Ectodermal cell (in vitro differentiated cells): ENCODE measurements around the gene UNC5B.

Experiments used
- H3K27ac ChIP-seq: 2 replicates; pipeline ENCODE4 v1.7.0; 2013; ENCODE audit warnings: mild to moderate bottlenecking, low read depth, low read length; ENCODE audit not compliant: insufficient read depth, poor library complexity, severe bottlenecking
- H3K27me3 ChIP-seq: 2 replicates; pipeline ENCODE4 v1.7.0; 2013; ENCODE audit warnings: mild to moderate bottlenecking, low read length; ENCODE audit not compliant: insufficient read depth, control insufficient read depth, poor library complexity, severe bottlenecking
- H3K36me3 ChIP-seq: one replicate; pipeline ENCODE4 v1.7.0; 2013; ENCODE audit warnings: low read length; ENCODE audit not compliant: control insufficient read depth, insufficient read depth
- H3K4me1 ChIP-seq: one replicate; pipeline ENCODE4 v1.7.0; 2013; ENCODE audit warnings: low read length; ENCODE audit not compliant: control insufficient read depth, insufficient read depth
- H3K4me3 ChIP-seq: 2 replicates; pipeline ENCODE4 v1.7.0; 2013; ENCODE audit warnings: low read depth, low read length, control low read depth; ENCODE audit not compliant: insufficient read depth
- H3K9me3 ChIP-seq: 2 replicates; pipeline ENCODE4 v1.7.0; 2013; ENCODE audit warnings: mild to moderate bottlenecking, low read length, moderate library complexity; ENCODE audit not compliant: control insufficient read depth
- whole genome bisulfite sequencing, 2 experiments: methylation state at CpG; one replicate each; pipeline ENCODE4 v1.1.7; 2013; ENCODE audit warnings: missing lambda C conversion rate in 2 of 2; 5-methylcytosine and 5-hydroxymethylcytosine counted together

The UNC5B gene

GRCh38 chr10:71316786-71317160 lies 104.4 kb downstream of the UNC5B start:
- 82 to 87% methylated on average over 6 of the region's 6 CpGs for WGBS, 2 experiments
- Histone ChIP-seq H3K9me3 (no peaks in the 10 kb centered on the region), H3K27me3 (peaks cover 4% of the 10 kb centered on the region), H3K4me1 (peaks cover 8% of the 10 kb centered on the region), H3K4me3 (no peak overlapping the region), H3K27ac (no peak overlapping the region), H3K36me3 (no peaks in the 10 kb centered on the region)

- H3K4me3 ChIP-seq = no peak overlapping the region
- H3K9me3 ChIP-seq = no peaks in the 10 kb centered on the region
- no peaks in the 10 kb centered on the region for H3K36me3 ChIP-seq
- H3K27ac ChIP-seq = no peak overlapping the region
- peaks cover 4% of the 10 kb centered on the region for H3K27me3 ChIP-seq
- H3K4me1 ChIP-seq = peaks cover 8% of the 10 kb centered on the region
- WGBS, 2 experiments = 72 to 76% methylated on average over 6 of the region's 6 CpGs
Observed at GRCh38 chr10:71317739-71318138, 105.4 kb downstream of the UNC5B start.

DNA sequence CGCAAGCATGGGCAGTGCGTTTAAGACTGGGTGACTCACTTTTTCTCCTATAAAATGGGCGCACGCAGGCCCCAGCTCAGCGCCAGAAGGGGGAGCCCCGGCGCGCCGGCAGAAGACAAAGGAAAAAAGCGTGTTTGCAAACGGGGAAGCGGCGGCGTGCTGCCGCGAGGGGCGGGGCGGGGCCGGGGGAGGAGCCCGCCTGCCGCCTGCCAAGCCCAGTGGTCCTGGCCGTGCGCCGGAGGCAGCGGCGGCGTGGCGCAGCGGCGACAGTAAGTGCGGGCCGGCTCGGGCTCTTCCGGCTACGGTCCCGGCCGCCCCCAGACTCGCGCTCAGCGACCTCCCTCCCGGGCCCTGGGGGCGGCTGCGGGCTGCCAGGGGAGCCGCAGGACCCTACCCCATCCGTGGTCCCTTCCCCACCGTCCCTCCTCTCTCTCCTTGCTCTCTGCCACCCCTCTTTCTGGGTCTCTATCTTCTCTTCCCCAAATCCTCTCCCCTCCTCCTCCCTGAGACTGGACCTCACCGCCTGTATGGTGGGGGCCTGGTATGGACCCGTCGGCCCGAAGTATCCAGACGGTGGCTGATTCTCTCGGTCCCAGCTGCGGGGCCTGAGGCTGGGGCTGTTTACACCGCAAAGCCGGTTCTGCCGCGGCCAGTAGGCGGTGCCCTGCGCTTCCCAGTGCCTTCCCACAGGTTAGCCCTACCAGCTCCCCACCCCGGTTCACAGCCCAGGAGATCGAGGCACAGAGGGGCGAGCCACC lies 106.9 kb downstream of the UNC5B start, which contains the start of gene SLC29A3:
Gene SLC29A3, plus strand, starts transcription at position 218 of the 758 bp plus-strand sequence. Its CDS starts 51 bp downstream, at position 269.
- Histone ChIP-seq H3K36me3 (peaks cover 9% of the 10 kb centered on the region), H3K4me3 (peak within 1 kb of the TSS; percentile 72), H3K4me1 (peaks cover 8% of the 10 kb centered on the region), H3K9me3 (no peaks in the 10 kb centered on the region), H3K27me3 (no peaks in the 10 kb centered on the region), H3K27ac (peak within 1 kb of the TSS; percentile 60)
- 1% methylated on average over 62 of the region's 62 CpGs for WGBS, 2 experiments

DNA sequence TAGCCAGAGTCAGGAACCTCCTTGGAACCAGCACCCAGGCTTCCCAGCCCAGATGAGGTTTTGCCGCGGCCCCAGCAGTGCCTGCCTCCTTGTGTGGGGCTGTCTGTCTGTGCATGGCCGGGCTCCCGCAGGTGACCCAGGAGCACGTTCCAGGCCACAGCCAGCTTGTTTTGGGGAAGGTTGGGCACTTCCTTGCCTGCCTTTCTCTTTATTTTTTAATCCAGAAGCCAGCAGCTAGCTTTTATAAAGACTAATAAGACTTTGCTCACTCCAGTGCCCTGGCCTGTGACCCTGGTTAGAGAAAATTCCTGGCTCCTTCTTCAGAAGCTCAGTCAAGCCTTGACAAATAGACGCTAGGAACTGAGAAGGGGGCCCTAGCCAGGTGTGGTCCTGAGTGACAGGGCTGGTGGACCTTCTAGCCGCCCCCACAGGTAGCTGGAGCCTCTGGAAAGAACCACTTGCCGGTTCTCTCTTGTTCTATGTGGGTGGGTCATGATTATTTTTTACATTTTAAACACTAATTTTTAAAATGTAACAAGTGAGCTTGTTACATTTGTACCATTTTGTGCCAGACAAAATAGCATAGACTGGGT lies 107.5 kb downstream of the UNC5B start:
- Histone ChIP-seq H3K4me1 (peaks cover 3% of the 10 kb centered on the region), H3K27ac (no peak overlapping the region), H3K27me3 (no peaks in the 10 kb centered on the region), H3K36me3 (peaks cover 9% of the 10 kb centered on the region), H3K9me3 (no peaks in the 10 kb centered on the region), H3K4me3 (peak overlapping the region; percentile 72)
- 41 to 42% methylated on average over 7 of the region's 8 CpGs for WGBS, 2 experiments

DNA sequence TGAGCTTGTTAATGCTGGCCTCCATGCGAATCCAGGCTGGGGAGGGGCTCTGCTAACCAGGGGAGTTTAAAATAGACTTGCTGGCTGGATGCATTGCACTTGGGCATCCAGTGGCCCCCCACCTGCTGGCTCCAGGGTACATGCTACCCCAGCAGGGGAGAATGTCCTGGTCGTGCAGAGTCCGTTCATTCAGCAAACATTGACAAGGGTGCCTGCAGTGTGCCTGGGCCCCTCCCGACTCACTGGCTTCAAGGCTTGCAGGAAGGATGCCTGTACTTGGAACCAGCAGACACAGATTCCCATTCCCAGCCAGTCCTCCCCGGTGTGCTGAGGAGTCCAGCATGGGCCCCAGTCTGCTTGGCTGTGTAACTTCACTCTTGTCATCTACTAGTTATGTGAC lies 108.2 kb downstream of the UNC5B start:
- Histone ChIP-seq H3K27me3 (no peaks in the 10 kb centered on the region), H3K4me1 (no peaks in the 10 kb centered on the region), H3K4me3 (no peak overlapping the region), H3K9me3 (no peaks in the 10 kb centered on the region), H3K27ac (no peak overlapping the region), H3K36me3 (peaks cover 9% of the 10 kb centered on the region)
- WGBS, 2 experiments = 87% methylated on average over 5 of the region's 5 CpGs

GRCh38 chr10:71321386-71321785 lies 109.0 kb downstream of the UNC5B start:
- 94 to 96% methylated on average over 1 of the region's 1 CpG for WGBS, 2 experiments
- no peaks in the 10 kb centered on the region for H3K27me3 ChIP-seq
- no peaks in the 10 kb centered on the region for H3K4me1 ChIP-seq
- no peak overlapping the region for H3K4me3 ChIP-seq
- no peaks in the 10 kb centered on the region for H3K9me3 ChIP-seq
- peaks cover 9% of the 10 kb centered on the region for H3K36me3 ChIP-seq
- no peak overlapping the region for H3K27ac ChIP-seq

DNA sequence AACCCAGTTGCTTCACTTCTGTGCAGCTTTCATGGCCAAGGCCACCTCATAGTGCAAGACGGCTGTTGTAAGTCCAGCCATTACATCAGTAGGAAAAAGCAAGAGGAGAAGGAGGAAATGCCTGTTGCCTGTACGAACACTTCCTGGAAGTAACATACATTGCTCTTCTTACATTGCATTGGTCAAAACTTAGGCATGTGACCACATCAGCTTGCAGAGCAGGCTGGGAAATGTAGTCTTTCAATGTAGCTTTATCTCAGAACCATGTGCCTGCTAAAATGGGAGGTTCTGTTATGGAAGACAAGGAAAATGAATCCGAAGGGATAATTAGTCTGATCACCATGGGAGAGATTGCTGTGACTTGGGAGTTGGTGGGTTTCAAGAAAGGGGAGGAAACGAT lies 111.0 kb downstream of the UNC5B start:
- Histone ChIP-seq H3K4me1 (no peaks in the 10 kb centered on the region), H3K36me3 (peaks cover 9% of the 10 kb centered on the region), H3K9me3 (no peaks in the 10 kb centered on the region), H3K27me3 (no peaks in the 10 kb centered on the region), H3K27ac (no peak overlapping the region), H3K4me3 (no peak overlapping the region)
- 93 to 94% methylated on average over 4 of the region's 4 CpGs for WGBS, 2 experiments

DNA sequence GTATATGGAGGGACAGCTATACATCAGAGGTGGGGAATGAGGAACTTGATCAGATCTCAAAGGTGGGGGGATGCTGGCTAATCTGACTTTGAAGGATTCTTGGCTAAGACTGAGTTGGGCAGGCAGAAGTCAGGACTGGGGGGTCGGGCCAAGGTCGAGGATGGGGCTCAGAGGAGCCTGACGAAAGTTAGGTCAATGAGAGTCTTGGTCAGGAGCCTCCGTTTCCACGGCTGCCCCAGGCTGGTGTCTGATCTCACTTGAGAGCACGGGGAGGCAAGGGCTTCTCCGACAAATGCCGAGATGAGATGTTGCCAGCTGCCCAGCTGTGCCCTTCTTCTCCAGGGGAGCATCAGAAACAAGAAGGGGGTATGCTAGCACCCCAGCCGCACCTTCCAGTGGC lies 112.4 kb downstream of the UNC5B start:
- WGBS, 2 experiments = 92 to 95% methylated on average over 9 of the region's 9 CpGs

DNA sequence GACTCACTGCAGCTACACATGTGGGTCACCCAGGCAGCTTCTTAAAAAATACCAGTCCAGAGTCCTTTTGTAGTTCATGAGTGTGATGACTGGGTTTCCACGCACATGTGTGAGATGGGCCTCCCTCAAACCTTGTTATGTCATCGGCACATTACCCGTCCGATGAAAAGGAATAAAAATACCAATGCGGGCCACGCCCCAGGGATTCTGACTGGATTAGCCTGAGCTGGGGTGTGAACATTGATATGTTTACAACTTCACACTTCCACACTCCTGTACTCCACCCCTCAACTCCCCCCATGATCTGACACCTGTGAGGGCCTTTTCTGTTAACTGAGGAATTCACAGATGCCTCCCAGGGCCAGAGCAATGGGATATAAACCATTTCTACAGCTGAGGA lies 112.9 kb downstream of the UNC5B start:
- 93 to 97% methylated on average over 6 of the region's 6 CpGs for WGBS, 2 experiments
- Histone ChIP-seq H3K36me3 (peaks cover 9% of the 10 kb centered on the region), H3K27me3 (no peaks in the 10 kb centered on the region), H3K4me3 (no peak overlapping the region), H3K4me1 (no peaks in the 10 kb centered on the region), H3K27ac (no peak overlapping the region), H3K9me3 (no peaks in the 10 kb centered on the region)

More for the DNA sequence above, 112.4 kb downstream of the UNC5B start:
- H3K4me1 ChIP-seq = no peaks in the 10 kb centered on the region
- H3K27ac ChIP-seq = no peak overlapping the region
- no peak overlapping the region for H3K4me3 ChIP-seq
- H3K36me3 ChIP-seq = peaks cover 9% of the 10 kb centered on the region
- H3K9me3 ChIP-seq = no peaks in the 10 kb centered on the region
- no peaks in the 10 kb centered on the region for H3K27me3 ChIP-seq

- no peaks in the 10 kb centered on the region for H3K27me3 ChIP-seq
- H3K36me3 ChIP-seq = peaks cover 9% of the 10 kb centered on the region
- no peaks in the 10 kb centered on the region for H3K4me1 ChIP-seq
- no peak overlapping the region for H3K4me3 ChIP-seq
- 93 to 94% methylated on average over 16 of the region's 16 CpGs for WGBS, 2 experiments
- H3K9me3 ChIP-seq = no peaks in the 10 kb centered on the region
- H3K27ac ChIP-seq = no peak overlapping the region
Observed at GRCh38 chr10:71326464-71326881, 114.1 kb downstream of the UNC5B start.
